ENCODE measurements around the gene USP17L13.
"Not testable (repeated sequence)": the region's sequence is repeated elsewhere in the genome, so short reads cannot be mapped to it uniquely, and the experiment has no call there.

Gene USP17L13

GRCh38 chr4:9224596-9224995 is at the start of gene USP17L13:
USP17L13 (plus strand) TSS chr4:9224896; CDS start chr4:9224896, 0 bp downstream.
- not testable (repeated sequence) for DNase-seq (ENCODE audit: low read depth in 2 of 2)

GRCh38 chr4:9210357-9210756 is 14.3 kb upstream of the USP17L13 start, which contains the start of gene USP17L10:
USP17L10 (plus strand) TSS chr4:9210657; CDS start chr4:9210657, 0 bp downstream.
- DNase-seq (ENCODE audit: low read depth in 2 of 2), result not testable (repeated sequence)

DNA sequence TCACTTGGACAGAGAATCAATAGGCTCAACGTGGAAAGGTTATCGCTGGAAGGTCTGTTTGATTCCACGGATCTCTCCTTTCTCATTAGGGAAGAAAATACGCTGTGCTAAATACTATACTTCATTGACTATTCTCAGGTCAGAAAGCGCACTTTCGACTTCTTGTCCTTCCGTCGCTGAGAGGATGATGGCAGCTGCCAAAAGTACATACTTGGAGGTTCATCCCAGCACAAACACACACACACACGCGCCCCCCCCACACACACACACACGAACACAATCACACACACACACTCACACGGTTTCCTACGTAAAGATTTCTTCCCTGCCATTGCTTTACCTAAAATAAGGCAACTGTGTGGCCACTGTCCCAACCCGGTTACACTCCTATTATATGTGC is 10.0 kb upstream of the USP17L13 start:
- not testable (repeated sequence) for DNase-seq (ENCODE audit: low read depth in 2 of 2)

DNA sequence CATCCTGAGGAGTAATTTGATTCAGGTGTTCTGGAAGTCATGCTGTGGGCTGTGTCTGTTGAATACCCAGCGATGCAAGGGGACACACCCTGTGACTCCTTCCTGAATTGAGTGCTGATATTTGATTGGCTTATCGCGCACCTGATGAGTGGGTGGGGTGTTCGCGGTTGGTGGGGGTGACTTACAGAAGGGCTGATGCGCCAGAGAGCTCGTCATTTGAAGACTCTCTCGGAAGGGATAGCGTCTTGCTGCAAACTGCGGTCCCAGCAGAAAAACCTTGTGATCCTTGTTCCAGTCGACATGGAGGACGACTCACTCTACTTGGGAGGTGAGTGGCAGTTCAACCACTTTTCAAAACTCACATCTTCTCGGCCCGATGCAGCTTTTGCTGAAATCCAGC is 9.6 kb upstream of the USP17L13 start, which contains the start of gene USP17L11:
Gene USP17L11, plus strand, starts transcription at position 301 of the 400 bp plus-strand sequence. Its CDS starts 0 bp downstream, at position 301.
- DNase-seq (ENCODE audit: low read depth in 2 of 2), result not testable (repeated sequence)

DNA sequence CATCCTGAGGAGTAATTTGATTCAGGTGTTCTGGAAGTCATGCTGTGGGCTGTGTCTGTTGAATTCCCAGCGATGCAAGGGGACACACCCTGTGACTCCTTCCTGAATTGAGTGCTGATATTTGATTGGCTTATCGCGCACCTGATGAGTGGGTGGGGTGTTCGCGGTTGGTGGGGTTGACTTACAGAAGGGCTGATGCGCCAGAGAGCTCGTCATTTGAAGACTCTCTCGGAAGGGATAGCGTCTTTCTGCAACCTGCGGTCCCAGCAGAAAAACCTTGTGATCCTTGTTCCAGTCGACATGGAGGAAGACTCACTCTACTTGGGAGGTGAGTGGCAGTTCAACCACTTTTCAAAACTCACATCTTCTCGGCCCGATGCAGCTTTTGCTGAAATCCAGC is 4.8 kb upstream of the USP17L13 start, which contains the start of gene USP17L12:
Gene USP17L12, plus strand, starts transcription at position 301 of the 400 bp plus-strand sequence. Its CDS starts 0 bp downstream, at position 301.
- not testable (repeated sequence) for DNase-seq (ENCODE audit: low read depth in 2 of 2)

- DNase-seq (ENCODE audit: low read depth in 2 of 2), result not testable (repeated sequence)
These were observed 5.6 kb downstream of the USP17L13 start for GRCh38 chr4:9230249-9230648.

DNA sequence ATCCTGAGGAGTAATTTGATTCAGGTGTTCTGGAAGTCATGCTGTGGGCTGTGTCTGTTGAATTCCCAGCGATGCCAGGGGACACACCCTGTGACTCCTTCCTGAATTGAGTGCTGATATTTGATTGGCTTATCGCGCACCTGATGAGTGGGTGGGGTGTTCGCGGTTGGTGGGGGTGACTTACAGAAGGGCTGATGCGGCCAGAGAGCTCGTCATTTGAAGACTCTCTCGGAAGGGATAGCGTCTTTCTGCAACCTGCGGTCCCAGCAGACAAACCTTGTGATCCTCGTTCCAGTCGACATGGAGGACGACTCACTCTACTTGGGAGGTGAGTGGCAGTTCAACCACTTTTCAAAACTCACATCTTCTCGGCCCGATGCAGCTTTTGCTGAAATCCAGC is 9.4 kb downstream of the USP17L13 start, which contains the start of gene USP17L15:
Gene USP17L15, plus strand, starts transcription at position 301 of the 400 bp plus-strand sequence. Its CDS starts 0 bp downstream, at position 301.
- DNase-seq (ENCODE audit: low read depth in 2 of 2), result not testable (repeated sequence)

GRCh38 chr4:9238461-9238860 is 13.8 kb downstream of the USP17L13 start:
- not testable (repeated sequence) for DNase-seq (ENCODE audit: low read depth in 2 of 2)

- DNase-seq (ENCODE audit: low read depth in 2 of 2), result not testable (repeated sequence)
These were observed 18.9 kb downstream of the USP17L13 start, which contains the start of gene USP17L17 for GRCh38 chr4:9243579-9243978. USP17L17 (plus strand) TSS chr4:9243879; CDS start chr4:9243879, 0 bp downstream.

- not testable (repeated sequence) for DNase-seq (ENCODE audit: low read depth in 2 of 2)
These were observed 23.4 kb downstream of the USP17L13 start, which contains the start of gene USP17L18 for GRCh38 chr4:9247953-9248680. USP17L18 (plus strand) TSS chr4:9248630; CDS start chr4:9248630, 0 bp downstream.

- DNase-seq (ENCODE audit: low read depth in 2 of 2), result not testable (repeated sequence)
These were observed 28.4 kb downstream of the USP17L13 start, which contains the start of gene USP17L19 for GRCh38 chr4:9253078-9253477. USP17L19 (plus strand) TSS chr4:9253378; CDS start chr4:9253378, 0 bp downstream.

DNA sequence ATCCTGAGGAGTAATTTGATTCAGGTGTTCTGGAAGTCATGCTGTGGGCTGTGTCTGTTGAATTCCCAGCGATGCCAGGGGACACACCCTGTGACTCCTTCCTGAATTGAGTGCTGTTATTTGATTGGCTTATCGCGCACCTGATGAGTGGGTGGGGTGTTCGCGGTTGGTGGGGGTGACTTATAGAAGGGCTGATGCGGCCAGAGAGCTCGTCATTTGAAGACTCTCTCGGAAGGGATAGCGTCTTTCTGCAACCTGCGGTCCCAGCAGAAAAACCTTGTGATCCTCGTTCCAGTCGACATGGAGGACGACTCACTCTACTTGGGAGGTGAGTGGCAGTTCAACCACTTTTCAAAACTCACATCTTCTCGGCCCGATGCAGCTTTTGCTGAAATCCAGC is 33.1 kb downstream of the USP17L13 start, which contains the start of gene USP17L20:
Gene USP17L20, plus strand, starts transcription at position 301 of the 400 bp plus-strand sequence. Its CDS starts 0 bp downstream, at position 301.
- DNase-seq (ENCODE audit: low read depth in 2 of 2), result not testable (repeated sequence)

- not testable (repeated sequence) for DNase-seq (ENCODE audit: low read depth in 2 of 2)
These were observed 37.9 kb downstream of the USP17L13 start, which contains the start of gene USP17L21 for GRCh38 chr4:9262572-9262971. USP17L21 (plus strand) TSS chr4:9262872; CDS start chr4:9262872, 0 bp downstream.

GRCh38 chr4:9267319-9267718 is 42.6 kb downstream of the USP17L13 start, which contains the start of gene USP17L22:
USP17L22 (plus strand) TSS chr4:9267619; CDS start chr4:9267619, 0 bp downstream.
- DNase-seq (ENCODE audit: low read depth in 2 of 2), result not testable (repeated sequence)

GRCh38 chr4:9271719-9272118 is 47.0 kb downstream of the USP17L13 start:
- not testable (repeated sequence) for DNase-seq (ENCODE audit: low read depth in 2 of 2)

Measured in stimulated activated CD8-positive, alpha-beta memory T cell treated with anti-CD3 and anti-CD28 coated beads, Interleukin-7, amount 100 ng/mL, for 4 hours (primary cell).